ENCODE data around the gene SLC10A1.

SLC10A1 gene

GRCh38 chr14:69828879-69829278 lies 31.8 kb upstream of the SLC10A1 start:
- Histone ChIP-seq H2BK120ac (ENCODE audit: low read depth, low read length) (no peak overlapping the region), H3K4ac (ENCODE audit: low read length) (no peak overlapping the region), H3K18ac (ENCODE audit: low read length) (no peak overlapping the region), H3K4me1 (ENCODE audit: control insufficient read depth in 2 of 2, insufficient read depth in 1 of 2, low read depth in 1 of 2, low read length in 2 of 2) (peaks cover 0 to 3% of the 10 kb centered on the region in 2 donors), H3K36me3 (replicated peaks in 1 of 2; ENCODE audit: control insufficient read depth in 2 of 2, insufficient read depth in 2 of 2, low read length in 2 of 2) (no peaks in the 10 kb centered on the region), H3K79me1 (ENCODE audit: low read depth, low read length) (no peaks in the 10 kb centered on the region), H3K9ac (ENCODE audit: low read depth, low read length, poor library complexity) (no peak overlapping the region), H3K4me2 (ENCODE audit: insufficient read depth, low read length, poor library complexity, severe bottlenecking) (no peak overlapping the region), H2BK5ac (ENCODE audit: low read length) (no peak overlapping the region), H3K9me3 (replicated peaks in 1 of 2; ENCODE audit: control insufficient read depth in 2 of 2, insufficient read depth in 1 of 2, low read depth in 1 of 2, low read length in 2 of 2) (peaks cover 2 to 3% of the 10 kb centered on the region in 2 donors), H3K27ac (replicated peaks; ENCODE audit: low read length) (no peak overlapping the region), H4K91ac (ENCODE audit: low read depth, low read length, poor library complexity) (no peak overlapping the region), H3K14ac (ENCODE audit: low read length) (peak overlapping the region; percentile 76), H2BK15ac (ENCODE audit: low read length) (peak overlapping the region; percentile 85), H4K8ac (ENCODE audit: low read depth, low read length) (no peak overlapping the region), H3K23ac (ENCODE audit: low read depth, low read length, poor library complexity) (no peak overlapping the region), H2BK12ac (ENCODE audit: low read length) (no peak overlapping the region), H2AK5ac (ENCODE audit: low read depth, low read length) (no peak overlapping the region), H3K4me3 (ENCODE audit: low read length in 2 of 2) (no peak overlapping the region), H2AFZ (ENCODE audit: low read length) (no peak overlapping the region), H3K27me3 (ENCODE audit: control insufficient read depth in 3 of 3, insufficient read depth in 3 of 3, low read depth in 1 of 3, low read length in 3 of 3) (no peaks in the 10 kb centered on the region)
- WGBS, 2 donors (ENCODE audit: extremely low coverage in 2 of 2, insufficient read length in 2 of 2, insufficient replicate concordance in 1 of 2) = 100% methylated on average over 3 to 4 of the region's 4 CpGs
- no peak for DNase-seq (ENCODE audit: low spot score)

DNA sequence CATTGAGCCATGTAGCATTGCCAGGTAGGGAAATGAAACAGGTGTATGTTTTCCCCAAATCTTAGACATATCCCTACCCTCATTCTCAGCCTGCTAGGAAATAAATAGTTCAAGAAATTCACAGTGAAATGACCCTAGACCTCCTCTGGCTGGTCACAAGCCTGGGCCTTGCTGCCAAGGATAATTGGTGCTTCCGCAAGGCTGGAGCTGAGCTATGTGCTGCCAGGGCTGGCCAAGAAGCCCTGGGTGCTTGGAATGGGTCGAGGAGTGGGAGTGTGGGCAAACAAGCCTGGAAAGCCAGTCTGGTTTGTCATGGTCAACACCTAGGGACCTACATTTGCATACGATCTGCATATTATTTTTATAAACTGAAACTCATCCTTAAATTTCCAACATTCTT lies 31.3 kb upstream of the SLC10A1 start:
- Histone ChIP-seq H3K14ac (ENCODE audit: low read length) (no peak overlapping the region), H3K4me2 (ENCODE audit: insufficient read depth, low read length, poor library complexity, severe bottlenecking) (no peak overlapping the region), H3K4me3 (ENCODE audit: low read length in 2 of 2) (no peak overlapping the region), H3K79me1 (ENCODE audit: low read depth, low read length) (no peaks in the 10 kb centered on the region), H2BK5ac (ENCODE audit: low read length) (no peak overlapping the region), H2BK15ac (ENCODE audit: low read length) (no peak overlapping the region), H3K9ac (ENCODE audit: low read depth, low read length, poor library complexity) (no peak overlapping the region), H4K8ac (ENCODE audit: low read depth, low read length) (no peak overlapping the region), H2BK12ac (ENCODE audit: low read length) (no peak overlapping the region), H3K36me3 (replicated peaks in 1 of 2; ENCODE audit: control insufficient read depth in 2 of 2, insufficient read depth in 2 of 2, low read length in 2 of 2) (no peaks in the 10 kb centered on the region), H3K27ac (replicated peaks; ENCODE audit: low read length) (no peak overlapping the region), H2AFZ (ENCODE audit: low read length) (no peak overlapping the region), H4K91ac (ENCODE audit: low read depth, low read length, poor library complexity) (no peak overlapping the region), H2BK120ac (ENCODE audit: low read depth, low read length) (no peak overlapping the region), H3K4me1 (ENCODE audit: control insufficient read depth in 2 of 2, insufficient read depth in 1 of 2, low read depth in 1 of 2, low read length in 2 of 2) (peaks cover 0 to 3% of the 10 kb centered on the region in 2 donors), H3K9me3 (replicated peaks in 1 of 2; ENCODE audit: control insufficient read depth in 2 of 2, insufficient read depth in 1 of 2, low read depth in 1 of 2, low read length in 2 of 2) (peaks cover 2 to 3% of the 10 kb centered on the region in 2 donors), H3K4ac (ENCODE audit: low read length) (no peak overlapping the region), H3K27me3 (ENCODE audit: control insufficient read depth in 3 of 3, insufficient read depth in 3 of 3, low read depth in 1 of 3, low read length in 3 of 3) (no peaks in the 10 kb centered on the region), H3K18ac (ENCODE audit: low read length) (peak overlapping the region; percentile 20), H3K23ac (ENCODE audit: low read depth, low read length, poor library complexity) (no peak overlapping the region), H2AK5ac (ENCODE audit: low read depth, low read length) (no peak overlapping the region)
- DNase-seq (ENCODE audit: low spot score) = no peak
- WGBS, 2 donors (ENCODE audit: extremely low coverage in 2 of 2, insufficient read length in 2 of 2, insufficient replicate concordance in 1 of 2) = no CpG with 5 or more reads among the region's 3 CpGs

DNA sequence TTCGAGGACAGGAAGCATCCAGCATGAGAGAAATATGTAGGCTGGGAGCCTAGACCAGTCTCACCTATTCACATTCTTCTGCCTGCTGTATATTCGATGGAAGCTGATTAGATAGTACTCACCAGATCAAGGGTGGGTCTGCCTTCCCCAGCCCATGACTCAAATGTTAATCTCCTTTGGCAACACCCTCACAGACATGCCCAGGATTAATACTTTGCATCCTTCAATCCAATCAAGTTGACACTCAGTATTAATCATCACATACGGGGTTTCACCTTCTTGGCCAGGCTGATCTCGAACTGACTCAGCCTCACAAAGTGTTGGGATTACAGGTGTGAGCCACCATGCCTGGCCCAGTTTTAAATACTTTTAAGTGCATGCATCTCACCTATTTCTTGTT lies 30.5 kb upstream of the SLC10A1 start:
- Histone ChIP-seq H3K4me1 (ENCODE audit: control insufficient read depth in 2 of 2, insufficient read depth in 1 of 2, low read depth in 1 of 2, low read length in 2 of 2) (peaks cover 0 to 3% of the 10 kb centered on the region in 2 donors), H3K4ac (ENCODE audit: low read length) (no peak overlapping the region), H2BK12ac (ENCODE audit: low read length) (no peak overlapping the region), H3K18ac (ENCODE audit: low read length) (no peak overlapping the region), H3K79me1 (ENCODE audit: low read depth, low read length) (no peaks in the 10 kb centered on the region), H3K23ac (ENCODE audit: low read depth, low read length, poor library complexity) (no peak overlapping the region), H3K14ac (ENCODE audit: low read length) (no peak overlapping the region), H3K9ac (ENCODE audit: low read depth, low read length, poor library complexity) (no peak overlapping the region), H2BK5ac (ENCODE audit: low read length) (no peak overlapping the region), H2BK15ac (ENCODE audit: low read length) (no peak overlapping the region), H4K8ac (ENCODE audit: low read depth, low read length) (no peak overlapping the region), H2AK5ac (ENCODE audit: low read depth, low read length) (no peak overlapping the region), H2AFZ (ENCODE audit: low read length) (no peak overlapping the region), H3K4me3 (ENCODE audit: low read length in 2 of 2) (no peak overlapping the region), H4K91ac (ENCODE audit: low read depth, low read length, poor library complexity) (no peak overlapping the region), H3K9me3 (replicated peaks in 1 of 2; ENCODE audit: control insufficient read depth in 2 of 2, insufficient read depth in 1 of 2, low read depth in 1 of 2, low read length in 2 of 2) (peaks cover 2 to 3% of the 10 kb centered on the region in 2 donors), H3K27me3 (ENCODE audit: control insufficient read depth in 3 of 3, insufficient read depth in 3 of 3, low read depth in 1 of 3, low read length in 3 of 3) (no peaks in the 10 kb centered on the region), H2BK120ac (ENCODE audit: low read depth, low read length) (no peak overlapping the region), H3K36me3 (replicated peaks in 1 of 2; ENCODE audit: control insufficient read depth in 2 of 2, insufficient read depth in 2 of 2, low read length in 2 of 2) (no peaks in the 10 kb centered on the region), H3K4me2 (ENCODE audit: insufficient read depth, low read length, poor library complexity, severe bottlenecking) (no peak overlapping the region), H3K27ac (replicated peaks; ENCODE audit: low read length) (no peak overlapping the region)
- no CpG with 5 or more reads among the region's 4 CpGs for WGBS, 2 donors (ENCODE audit: extremely low coverage in 2 of 2, insufficient read length in 2 of 2, insufficient replicate concordance in 1 of 2)
- DNase-seq (ENCODE audit: low spot score) = no peak

GRCh38 chr14:69822456-69822855 lies 25.4 kb upstream of the SLC10A1 start:
- Histone ChIP-seq H3K4me3 (ENCODE audit: low read length in 2 of 2) (no peak overlapping the region), H3K4me2 (ENCODE audit: insufficient read depth, low read length, poor library complexity, severe bottlenecking) (no peak overlapping the region), H2BK15ac (ENCODE audit: low read length) (no peak overlapping the region), H2BK12ac (ENCODE audit: low read length) (no peak overlapping the region), H3K9me3 (replicated peaks in 1 of 2; ENCODE audit: control insufficient read depth in 2 of 2, insufficient read depth in 1 of 2, low read depth in 1 of 2, low read length in 2 of 2) (peaks cover 0 to 3% of the 10 kb centered on the region in 2 donors), H3K27me3 (ENCODE audit: control insufficient read depth in 3 of 3, insufficient read depth in 3 of 3, low read depth in 1 of 3, low read length in 3 of 3) (no peaks in the 10 kb centered on the region), H3K9ac (ENCODE audit: low read depth, low read length, poor library complexity) (no peak overlapping the region), H3K4ac (ENCODE audit: low read length) (no peak overlapping the region), H3K14ac (ENCODE audit: low read length) (no peak overlapping the region), H3K18ac (ENCODE audit: low read length) (no peak overlapping the region), H3K4me1 (ENCODE audit: control insufficient read depth in 2 of 2, insufficient read depth in 1 of 2, low read depth in 1 of 2, low read length in 2 of 2) (peaks cover 2 to 5% of the 10 kb centered on the region in 2 donors), H3K36me3 (replicated peaks in 1 of 2; ENCODE audit: control insufficient read depth in 2 of 2, insufficient read depth in 2 of 2, low read length in 2 of 2) (no peaks in the 10 kb centered on the region), H2BK120ac (ENCODE audit: low read depth, low read length) (no peak overlapping the region), H3K23ac (ENCODE audit: low read depth, low read length, poor library complexity) (no peak overlapping the region), H3K79me1 (ENCODE audit: low read depth, low read length) (no peaks in the 10 kb centered on the region), H3K27ac (replicated peaks; ENCODE audit: low read length) (no peak overlapping the region), H4K8ac (ENCODE audit: low read depth, low read length) (no peak overlapping the region), H4K91ac (ENCODE audit: low read depth, low read length, poor library complexity) (no peak overlapping the region), H2BK5ac (ENCODE audit: low read length) (no peak overlapping the region), H2AK5ac (ENCODE audit: low read depth, low read length) (no peak overlapping the region), H2AFZ (ENCODE audit: low read length) (no peak overlapping the region)
- no CpG with 5 or more reads among the region's 6 CpGs for WGBS, 2 donors (ENCODE audit: extremely low coverage in 2 of 2, insufficient read length in 2 of 2, insufficient replicate concordance in 1 of 2)
- no peak for DNase-seq (ENCODE audit: low spot score)
